HCEC 1CT (cell line): ENCODE data around the gene SMC3.
A peak's percentile ranks its signal among the peaks of the same experiment; 100 is the strongest.
"Not testable (repeated sequence)": the region's sequence is repeated elsewhere in the genome, so short reads cannot be mapped to it uniquely, and the experiment has no call there.

Source experiments
- DNase-seq: peaks from one replicate; pipeline ENCODE4 v3.0.0-alpha.2; 2017

Gene SMC3

GRCh38 chr10:110629680-110630191 is 62.2 kb downstream of the SMC3 start:
- no peak for DNase-seq

GRCh38 chr10:110631934-110632333 is 64.4 kb downstream of the SMC3 start:
- DNase-seq: no peak

GRCh38 chr10:110632591-110633215 is 65.2 kb downstream of the SMC3 start:
- no peak for DNase-seq

- no peak for DNase-seq
Observed at GRCh38 chr10:110634527-110635209, 67.2 kb downstream of the SMC3 start.

GRCh38 chr10:110636572-110636931 is 69.1 kb downstream of the SMC3 start:
- no peak for DNase-seq

- no peak for DNase-seq
Observed at GRCh38 chr10:110636932-110637557, 69.5 kb downstream of the SMC3 start.

- DNase-seq: no peak
Observed at GRCh38 chr10:110637558-110638053, 70.1 kb downstream of the SMC3 start.

- no peak for DNase-seq
Observed at GRCh38 chr10:110638319-110638718, 70.8 kb downstream of the SMC3 start.

- not testable (repeated sequence) for DNase-seq
Observed at GRCh38 chr10:110639046-110639445, 71.6 kb downstream of the SMC3 start.

GRCh38 chr10:110639858-110640257 is 72.4 kb downstream of the SMC3 start:
- not testable (repeated sequence) for DNase-seq

- no peak for DNase-seq
Observed at GRCh38 chr10:110641256-110641655, 73.8 kb downstream of the SMC3 start.

- no peak for DNase-seq
Observed at GRCh38 chr10:110642204-110643034, 74.9 kb downstream of the SMC3 start.

GRCh38 chr10:110643035-110643652 is 75.6 kb downstream of the SMC3 start:
- DNase-seq: no peak

GRCh38 chr10:110643653-110644597 is 76.4 kb downstream of the SMC3 start, which contains the start of gene RBM20:
RBM20 (plus strand) TSS chr10:110644336; CDS start chr10:110644455, 119 bp downstream.
- no peak for DNase-seq

- no peak for DNase-seq
Observed at GRCh38 chr10:110644598-110645462, 77.3 kb downstream of the SMC3 start.

GRCh38 chr10:110646417-110647135 is 79.1 kb downstream of the SMC3 start:
- DNase-seq: no peak

GRCh38 chr10:110647136-110647430 is 79.6 kb downstream of the SMC3 start:
- DNase-seq: peak; percentile 65

- peak; percentile 35 for DNase-seq
Observed at GRCh38 chr10:110648692-110649346, 81.3 kb downstream of the SMC3 start.
